ENCODE measurements around the gene SLC16A13.

The SLC16A13 gene

DNA sequence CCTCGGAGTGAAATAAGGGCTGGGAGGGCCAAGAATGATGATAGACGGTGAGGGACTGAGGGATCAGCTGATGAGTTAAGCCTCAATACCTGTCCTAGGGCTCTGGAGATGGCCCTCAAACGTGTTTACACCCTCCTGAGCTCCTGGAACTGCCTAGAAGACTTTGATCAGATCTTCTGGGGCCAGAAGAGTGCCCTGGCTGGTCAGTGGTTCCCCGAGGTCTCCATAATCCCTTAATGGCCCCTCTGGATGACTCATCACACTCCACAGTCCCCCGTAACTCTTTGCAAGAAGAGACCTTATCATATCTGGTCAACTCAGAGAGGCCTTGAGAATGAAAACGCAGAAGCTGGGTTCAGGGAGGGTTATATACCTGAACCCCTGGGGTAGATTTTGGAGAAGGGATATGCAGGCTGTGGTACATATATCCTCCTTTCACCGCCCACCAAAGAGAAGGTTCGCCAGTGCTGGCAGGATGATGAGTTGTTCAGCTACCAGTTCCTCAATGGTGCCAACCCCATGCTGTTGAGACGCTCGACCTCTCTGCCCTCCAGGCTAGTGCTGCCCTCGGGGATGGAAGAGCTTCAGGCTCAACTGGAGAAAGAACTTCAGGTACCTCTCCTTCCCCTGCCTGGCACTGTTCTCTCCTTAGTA, 36.8 kb upstream of the SLC16A13 start:
- H3K27ac ChIP-seq (ENCODE audit: low read depth, low read length): no peak overlapping the region
- no peaks in the 10 kb centered on the region for H3K9me3 ChIP-seq (ENCODE audit: control insufficient read depth in 1 of 2, low read length in 2 of 2)
- H3K9ac ChIP-seq (ENCODE audit: low read depth in 1 of 2, low read length in 2 of 2): no peak overlapping the region
- H3K36me3 ChIP-seq (ENCODE audit: control insufficient read depth in 1 of 2, insufficient read depth in 2 of 2, low read length in 2 of 2): peaks cover 25 to 52% of the 10 kb centered on the region in 2 donors
- H3K4me1 ChIP-seq (ENCODE audit: control insufficient read depth in 1 of 2, insufficient read depth in 2 of 2, low read length in 2 of 2): no peaks in the 10 kb centered on the region
- no peaks in the 10 kb centered on the region for H3K27me3 ChIP-seq (ENCODE audit: control insufficient read depth in 1 of 2, insufficient read depth in 2 of 2, low read length in 2 of 2)
- no peak overlapping the region for H3K4me3 ChIP-seq (ENCODE audit: low read depth in 1 of 2, low read length in 2 of 2)

DNA sequence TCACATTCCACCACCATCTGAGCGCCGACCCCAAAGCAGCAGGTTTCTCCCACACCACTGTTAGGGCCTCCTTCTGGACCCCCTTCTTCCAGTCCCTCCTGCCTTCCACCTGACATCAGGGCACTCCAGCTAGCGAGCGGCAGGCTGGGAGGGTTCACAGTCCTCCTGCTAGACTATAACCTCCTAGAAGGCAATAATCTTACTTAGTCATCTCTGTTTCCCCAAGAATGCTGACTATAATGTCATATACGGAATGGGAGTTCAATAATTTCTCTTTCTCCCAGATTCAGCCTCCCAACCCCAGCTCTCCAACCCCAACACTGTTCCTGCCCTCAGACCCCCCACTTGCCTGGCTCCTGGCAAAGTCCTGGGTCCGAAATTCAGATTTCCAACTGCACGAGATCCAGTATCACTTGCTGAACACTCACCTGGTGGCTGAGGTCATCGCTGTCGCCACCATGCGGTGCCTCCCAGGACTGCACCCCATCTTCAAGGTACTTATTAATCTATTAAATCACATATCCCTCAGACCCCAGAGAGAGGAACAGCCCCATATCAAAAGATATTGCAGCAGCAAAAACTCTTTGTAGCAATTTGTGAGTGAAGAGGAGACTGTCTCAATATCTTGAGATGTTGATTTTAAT, 34.4 kb upstream of the SLC16A13 start:
- no peaks in the 10 kb centered on the region for H3K9me3 ChIP-seq (ENCODE audit: control insufficient read depth in 1 of 2, low read length in 2 of 2)
- no peaks in the 10 kb centered on the region for H3K4me1 ChIP-seq (ENCODE audit: control insufficient read depth in 1 of 2, insufficient read depth in 2 of 2, low read length in 2 of 2)
- no peak overlapping the region for H3K9ac ChIP-seq (ENCODE audit: low read depth in 1 of 2, low read length in 2 of 2)
- no peaks in the 10 kb centered on the region for H3K27me3 ChIP-seq (ENCODE audit: control insufficient read depth in 1 of 2, insufficient read depth in 2 of 2, low read length in 2 of 2)
- no peak overlapping the region for H3K4me3 ChIP-seq (ENCODE audit: low read depth in 1 of 2, low read length in 2 of 2)
- peaks cover 25 to 55% of the 10 kb centered on the region in 2 donors for H3K36me3 ChIP-seq (ENCODE audit: control insufficient read depth in 1 of 2, insufficient read depth in 2 of 2, low read length in 2 of 2)
- no peak overlapping the region for H3K27ac ChIP-seq (ENCODE audit: low read depth, low read length)

DNA sequence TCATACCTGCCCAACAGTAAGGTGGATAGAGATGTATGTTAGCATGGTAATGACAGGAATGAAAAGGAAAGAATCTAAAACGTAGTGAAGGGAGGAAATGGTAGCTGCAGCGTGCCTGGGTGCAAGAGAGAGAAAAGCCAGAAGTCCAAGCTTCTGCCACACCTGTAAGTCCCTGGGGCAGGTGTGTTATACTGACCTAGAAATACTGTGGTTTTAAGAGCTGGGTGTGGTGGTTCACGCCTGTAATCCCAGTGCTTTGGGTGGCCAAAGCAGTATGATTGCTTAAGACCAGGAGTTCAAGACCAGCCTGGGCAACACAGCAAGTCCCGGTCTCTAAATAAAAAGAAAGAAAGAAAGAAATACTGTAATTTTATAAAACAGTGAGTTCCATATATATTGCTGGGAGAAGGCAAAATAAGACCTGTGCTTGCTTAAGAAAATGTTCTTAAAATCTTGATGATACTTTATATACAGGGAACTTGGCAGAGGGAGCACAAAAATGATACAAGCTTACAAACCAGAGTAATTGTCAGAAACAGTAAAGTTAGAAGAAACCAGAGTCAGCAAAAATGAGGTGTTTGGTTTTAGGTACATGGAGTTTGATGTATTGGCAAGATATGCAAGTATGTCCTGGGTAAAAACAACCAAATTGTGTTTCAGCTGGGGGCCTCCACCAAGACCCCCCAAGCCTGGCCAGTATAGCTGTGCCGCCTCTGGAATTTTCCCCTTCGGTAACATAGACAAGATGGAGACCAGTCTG, 33.3 kb upstream of the SLC16A13 start:
- Histone ChIP-seq H3K9ac (ENCODE audit: low read depth in 1 of 2, low read length in 2 of 2) (no peak overlapping the region), H3K36me3 (ENCODE audit: control insufficient read depth in 1 of 2, insufficient read depth in 2 of 2, low read length in 2 of 2) (peaks cover 25 to 48% of the 10 kb centered on the region in 2 donors), H3K9me3 (ENCODE audit: control insufficient read depth in 1 of 2, low read length in 2 of 2) (no peaks in the 10 kb centered on the region), H3K27me3 (ENCODE audit: control insufficient read depth in 1 of 2, insufficient read depth in 2 of 2, low read length in 2 of 2) (no peaks in the 10 kb centered on the region), H3K27ac (ENCODE audit: low read depth, low read length) (no peak overlapping the region), H3K4me1 (ENCODE audit: control insufficient read depth in 1 of 2, insufficient read depth in 2 of 2, low read length in 2 of 2) (no peaks in the 10 kb centered on the region), H3K4me3 (ENCODE audit: low read depth in 1 of 2, low read length in 2 of 2) (no peak overlapping the region)

DNA sequence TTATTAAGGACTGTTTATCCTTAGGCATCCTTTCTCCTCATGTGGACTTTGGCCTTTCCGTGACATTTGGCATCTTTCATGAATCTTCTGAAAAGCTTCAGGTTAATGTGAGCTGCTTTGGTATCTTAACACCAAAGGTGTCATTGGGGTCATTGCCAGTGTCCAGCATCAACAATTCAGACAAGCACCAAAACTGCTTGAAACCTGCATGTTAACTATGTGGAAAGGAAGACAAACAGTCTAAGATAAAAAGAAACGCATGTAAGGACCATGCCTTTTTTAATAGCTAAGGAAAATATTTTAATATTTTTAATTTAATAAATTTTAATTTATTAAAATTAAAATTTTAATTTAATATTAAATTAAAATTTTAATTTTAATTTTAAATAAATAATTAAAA, 32.1 kb upstream of the SLC16A13 start:
- no peaks in the 10 kb centered on the region for H3K4me1 ChIP-seq (ENCODE audit: control insufficient read depth in 1 of 2, insufficient read depth in 2 of 2, low read length in 2 of 2)
- peaks cover 23 to 46% of the 10 kb centered on the region in 2 donors for H3K36me3 ChIP-seq (ENCODE audit: control insufficient read depth in 1 of 2, insufficient read depth in 2 of 2, low read length in 2 of 2)
- H3K4me3 ChIP-seq (ENCODE audit: low read depth in 1 of 2, low read length in 2 of 2): no peak overlapping the region

DNA sequence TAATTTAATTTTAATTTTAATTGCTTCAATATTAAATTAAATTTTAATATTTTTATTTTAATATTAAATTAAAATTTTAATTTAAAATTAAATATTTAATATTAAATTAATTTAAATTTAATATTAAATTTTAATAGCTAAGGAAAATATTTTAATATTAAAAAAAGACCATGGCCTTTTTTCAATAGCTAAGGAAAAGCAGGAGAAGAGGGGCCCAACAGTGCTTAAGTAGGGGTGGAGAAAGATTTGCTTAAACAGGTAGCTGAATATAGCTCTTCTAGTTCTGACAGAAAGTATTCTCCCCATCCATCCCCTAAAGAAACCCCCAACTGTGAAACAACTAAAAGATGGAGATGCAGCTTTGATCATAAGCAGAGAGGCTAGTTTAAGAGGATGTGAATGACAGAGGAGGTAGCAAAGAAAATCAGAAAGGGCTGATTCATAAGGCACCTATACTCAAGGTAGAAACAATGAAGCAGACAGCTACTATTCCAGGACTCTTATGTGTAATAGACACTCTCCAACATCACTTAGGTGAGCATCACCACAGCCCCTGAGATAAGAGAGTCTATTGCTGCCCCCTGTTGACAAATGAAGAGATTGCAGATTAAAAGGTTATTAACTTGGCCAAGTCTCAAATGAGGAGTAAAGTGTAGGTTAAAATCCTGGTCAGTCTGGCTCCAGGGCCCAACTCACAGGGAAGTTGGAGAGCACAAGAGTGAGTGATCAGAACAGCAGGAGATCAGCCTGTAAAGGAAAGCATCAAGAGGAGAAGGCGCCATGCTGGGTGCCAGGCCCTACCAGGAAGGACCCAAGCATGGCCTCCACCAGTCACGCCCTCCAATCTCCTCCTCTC, 31.2 kb upstream of the SLC16A13 start:
- H3K27ac ChIP-seq (ENCODE audit: low read depth, low read length): no peak overlapping the region
- H3K4me3 ChIP-seq (ENCODE audit: low read depth in 1 of 2, low read length in 2 of 2): no peak overlapping the region
- peaks cover 18 to 39% of the 10 kb centered on the region in 2 donors for H3K36me3 ChIP-seq (ENCODE audit: control insufficient read depth in 1 of 2, insufficient read depth in 2 of 2, low read length in 2 of 2)
- H3K9me3 ChIP-seq (ENCODE audit: control insufficient read depth in 1 of 2, low read length in 2 of 2): no peaks in the 10 kb centered on the region
- H3K27me3 ChIP-seq (ENCODE audit: control insufficient read depth in 1 of 2, insufficient read depth in 2 of 2, low read length in 2 of 2): no peaks in the 10 kb centered on the region
- peaks cover under 1 to 2% of the 10 kb centered on the region in 2 donors for H3K4me1 ChIP-seq (ENCODE audit: control insufficient read depth in 1 of 2, insufficient read depth in 2 of 2, low read length in 2 of 2)
- no peak overlapping the region for H3K9ac ChIP-seq (ENCODE audit: low read depth in 1 of 2, low read length in 2 of 2)

More for the DNA sequence above, 32.1 kb upstream of the SLC16A13 start:
- Histone ChIP-seq H3K27ac (ENCODE audit: low read depth, low read length) (no peak overlapping the region), H3K27me3 (ENCODE audit: control insufficient read depth in 1 of 2, insufficient read depth in 2 of 2, low read length in 2 of 2) (no peaks in the 10 kb centered on the region), H3K9me3 (ENCODE audit: control insufficient read depth in 1 of 2, low read length in 2 of 2) (no peaks in the 10 kb centered on the region), H3K9ac (ENCODE audit: low read depth in 1 of 2, low read length in 2 of 2) (no peak overlapping the region)

DNA sequence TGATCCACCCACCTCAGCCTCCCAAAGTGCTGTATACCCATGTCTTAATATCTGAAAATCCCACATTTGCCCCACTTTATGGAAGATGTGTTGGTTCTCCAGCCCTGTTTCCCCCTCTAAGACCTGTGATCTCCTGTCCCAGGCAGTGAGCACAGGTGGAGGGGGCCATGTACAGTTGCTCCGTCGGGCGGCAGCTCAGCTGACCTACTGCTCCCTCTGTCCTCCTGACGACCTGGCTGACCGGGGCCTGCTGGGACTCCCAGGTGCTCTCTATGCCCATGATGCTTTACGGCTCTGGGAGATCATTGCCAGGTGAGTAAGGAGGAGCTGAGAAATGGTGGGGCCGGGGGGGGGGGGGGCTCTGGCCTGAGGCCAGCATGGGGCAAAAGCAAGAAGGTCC, 30.1 kb upstream of the SLC16A13 start:
- no peaks in the 10 kb centered on the region for H3K9me3 ChIP-seq (ENCODE audit: control insufficient read depth in 1 of 2, low read length in 2 of 2)
- no peak overlapping the region for H3K9ac ChIP-seq (ENCODE audit: low read depth in 1 of 2, low read length in 2 of 2)
- no peak overlapping the region for H3K4me3 ChIP-seq (ENCODE audit: low read depth in 1 of 2, low read length in 2 of 2)
- peaks cover 18 to 32% of the 10 kb centered on the region in 2 donors for H3K36me3 ChIP-seq (ENCODE audit: control insufficient read depth in 1 of 2, insufficient read depth in 2 of 2, low read length in 2 of 2)
- peaks cover 12 to 13% of the 10 kb centered on the region in 2 donors for H3K4me1 ChIP-seq (ENCODE audit: control insufficient read depth in 1 of 2, insufficient read depth in 2 of 2, low read length in 2 of 2)
- no peaks in the 10 kb centered on the region for H3K27me3 ChIP-seq (ENCODE audit: control insufficient read depth in 1 of 2, insufficient read depth in 2 of 2, low read length in 2 of 2)
- no peak overlapping the region for H3K27ac ChIP-seq (ENCODE audit: low read depth, low read length)

DNA sequence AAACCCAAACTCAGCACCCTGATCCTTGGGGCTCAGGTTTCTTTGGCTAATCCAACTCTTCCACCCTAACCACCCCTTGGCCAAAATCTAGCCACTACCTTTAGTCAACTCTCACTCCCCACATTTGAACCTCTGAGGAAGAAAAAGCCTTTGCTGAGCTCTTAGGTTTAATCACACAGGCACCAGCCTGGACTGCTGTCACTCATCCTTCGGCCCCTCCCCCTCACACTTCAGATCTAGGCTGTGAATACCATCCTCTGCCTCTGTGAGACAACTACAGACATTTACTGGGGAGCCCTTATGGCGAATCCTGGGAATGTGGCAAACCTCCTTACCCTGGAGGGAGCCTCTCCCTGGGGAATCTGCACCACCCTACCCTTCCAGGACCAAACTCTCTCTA, 28.7 kb upstream of the SLC16A13 start:
- Histone ChIP-seq H3K4me1 (ENCODE audit: control insufficient read depth in 1 of 2, insufficient read depth in 2 of 2, low read length in 2 of 2) (peaks cover 18 to 22% of the 10 kb centered on the region in 2 donors), H3K36me3 (ENCODE audit: control insufficient read depth in 1 of 2, insufficient read depth in 2 of 2, low read length in 2 of 2) (peaks cover 10 to 18% of the 10 kb centered on the region in 2 donors), H3K4me3 (ENCODE audit: low read depth in 1 of 2, low read length in 2 of 2) (no peak overlapping the region), H3K27ac (ENCODE audit: low read depth, low read length) (no peak overlapping the region), H3K27me3 (ENCODE audit: control insufficient read depth in 1 of 2, insufficient read depth in 2 of 2, low read length in 2 of 2) (no peaks in the 10 kb centered on the region), H3K9ac (ENCODE audit: low read depth in 1 of 2, low read length in 2 of 2) (no peak overlapping the region), H3K9me3 (ENCODE audit: control insufficient read depth in 1 of 2, low read length in 2 of 2) (no peaks in the 10 kb centered on the region)

DNA sequence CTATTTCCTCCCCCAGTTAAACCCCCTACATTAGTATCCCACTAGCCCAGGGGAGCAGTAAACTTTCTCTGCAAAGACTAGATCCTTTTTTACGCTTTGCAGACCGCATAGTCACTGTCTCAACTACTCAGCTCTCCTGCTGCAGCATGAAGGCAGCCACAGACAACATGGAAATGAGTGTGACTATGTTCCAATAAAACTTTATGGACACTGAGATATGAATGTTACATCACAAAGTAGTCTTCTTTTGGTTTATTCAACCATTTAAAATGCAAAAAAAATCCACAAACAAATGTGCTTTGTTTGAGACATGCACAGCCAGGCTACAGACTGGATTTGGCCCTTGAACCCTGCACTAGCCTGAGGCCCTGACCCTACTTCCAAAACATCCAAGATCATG, 25.3 kb upstream of the SLC16A13 start:
- peak overlapping the region in 1 of 2 donors; percentile 89 for H3K9ac ChIP-seq (ENCODE audit: low read depth in 1 of 2, low read length in 2 of 2)
- peak overlapping the region; percentile 71 to 98 for H3K4me3 ChIP-seq (ENCODE audit: low read depth in 1 of 2, low read length in 2 of 2)
- H3K27ac ChIP-seq (ENCODE audit: low read depth, low read length): no peak overlapping the region
- peaks cover 22 to 35% of the 10 kb centered on the region in 2 donors for H3K4me1 ChIP-seq (ENCODE audit: control insufficient read depth in 1 of 2, insufficient read depth in 2 of 2, low read length in 2 of 2)
- H3K27me3 ChIP-seq (ENCODE audit: control insufficient read depth in 1 of 2, insufficient read depth in 2 of 2, low read length in 2 of 2): no peaks in the 10 kb centered on the region
- no peaks in the 10 kb centered on the region for H3K9me3 ChIP-seq (ENCODE audit: control insufficient read depth in 1 of 2, low read length in 2 of 2)
- peaks cover 0 to 8% of the 10 kb centered on the region in 2 donors for H3K36me3 ChIP-seq (ENCODE audit: control insufficient read depth in 1 of 2, insufficient read depth in 2 of 2, low read length in 2 of 2)

DNA sequence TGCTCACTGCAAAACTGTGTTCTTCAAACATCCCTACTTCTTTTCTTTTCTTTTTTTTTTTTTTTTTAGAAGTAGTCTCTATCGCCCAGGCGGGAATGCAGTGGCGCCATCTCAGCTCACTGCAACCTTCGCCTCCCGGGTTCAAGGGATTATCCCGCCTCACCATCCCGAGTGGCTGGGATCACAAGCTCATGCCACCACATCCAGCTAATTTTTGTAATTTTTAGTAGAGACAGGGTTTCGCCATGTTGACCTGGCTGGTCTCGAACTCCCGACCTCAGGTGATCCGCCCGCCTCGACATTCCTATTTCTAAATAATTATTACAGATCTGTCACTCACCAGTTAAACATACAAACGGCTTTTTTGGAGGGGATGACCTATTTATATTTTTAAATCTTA, 24.4 kb upstream of the SLC16A13 start:
- Histone ChIP-seq H3K27ac (ENCODE audit: low read depth, low read length) (no peak overlapping the region), H3K9me3 (ENCODE audit: control insufficient read depth in 1 of 2, low read length in 2 of 2) (no peaks in the 10 kb centered on the region), H3K36me3 (ENCODE audit: control insufficient read depth in 1 of 2, insufficient read depth in 2 of 2, low read length in 2 of 2) (peaks cover 0 to 4% of the 10 kb centered on the region in 2 donors), H3K27me3 (ENCODE audit: control insufficient read depth in 1 of 2, insufficient read depth in 2 of 2, low read length in 2 of 2) (no peaks in the 10 kb centered on the region), H3K4me3 (ENCODE audit: low read depth in 1 of 2, low read length in 2 of 2) (peak overlapping the region; percentile 71 to 98), H3K9ac (ENCODE audit: low read depth in 1 of 2, low read length in 2 of 2) (peak overlapping the region; percentile 79 to 89), H3K4me1 (ENCODE audit: control insufficient read depth in 1 of 2, insufficient read depth in 2 of 2, low read length in 2 of 2) (peaks cover 30 to 39% of the 10 kb centered on the region in 2 donors)

Data from duodenal mucosa (tissue), 2 donors.